Sigmoid colon (tissue), 7 donors: ENCODE data around the gene FBXO27. TPM values are rescaled to one million over a fixed set of nuclear protein-coding genes. Genes with fewer than 3 reads are reported as not detected.

Experiments used
- DNase-seq: peaks from one replicate; pipeline ENCODE4 v3.0.0-alpha.2; 2019
- H3K27ac ChIP-seq, 4 donors: fragments of 200-600 bp; sonication (generic); one replicate each; pipeline ENCODE4 v1.5.1; 2016 to 2019; ENCODE audit warnings: mild to moderate bottlenecking in 1 of 4
- H3K27me3 ChIP-seq, 3 donors: fragments of 200-600 bp; sonication (generic); one replicate each; pipeline ENCODE4 v1.5.1; 2019; ENCODE audit warnings: mild to moderate bottlenecking in 1 of 3
- H3K36me3 ChIP-seq, 4 donors: fragments of 200-600 bp; sonication (generic); one replicate each; pipeline ENCODE4 v1.5.1; 2016 to 2019
- H3K4me1 ChIP-seq, 4 donors: fragments of 200-600 bp; sonication (generic); one replicate each; pipeline ENCODE4 v1.5.1; 2017 to 2019
- H3K4me3 ChIP-seq, 4 donors: fragments of 200-600 bp; sonication (generic); one replicate each; pipeline ENCODE4 v1.5.1; 2017 to 2019; ENCODE audit warnings: mild to moderate bottlenecking in 2 of 4, moderate library complexity in 1 of 4
- H3K9me3 ChIP-seq, 4 donors: fragments of 200-600 bp in 3 of 4; sonication (generic) in 3 of 4; one replicate each; pipeline versions ENCODE4 v1.5.1 to v1.6.1; 2013 to 2019
- EP300 ChIP-seq, 4 donors: sonication (generic); formaldehyde crosslinking; IDR thresholded peaks; one replicate each; pipeline ENCODE4 v1.6.1; 2017; ENCODE audit warnings: antibody characterized with exemption in 4 of 4
- POLR2A ChIP-seq, 2 donors: fragments of 450-650 bp; IDR thresholded peaks; one replicate each; pipeline ENCODE4 v1.6.1; 2016; ENCODE audit warnings: antibody characterized with exemption in 2 of 2, mild to moderate bottlenecking in 2 of 2, moderate library complexity in 2 of 2
- POLR2AphosphoS5 ChIP-seq, 4 donors: sonication (generic); formaldehyde crosslinking; IDR thresholded peaks; one replicate each; pipeline ENCODE4 v1.6.1; 2017; ENCODE audit warnings: antibody characterized with exemption in 4 of 4
- WGBS, 2 donors: extraction: QIAGEN DNeasy Blood & Tissue Kit; methylation state at CpG; one replicate each; pipeline ENCODE4 v1.1.7; 2013; 5-methylcytosine and 5-hydroxymethylcytosine counted together
- intact Hi-C: fragments of 100-400 bp; cut with DNase I; formaldehyde crosslinking; loops from one replicate; pipeline ENCODE4 v1.15.1; 2023
- polyA plus RNA-seq, 3 donors: library from polyadenylated mRNA; stranded (reverse); fragments of 200-250 nt; gene quantifications; one replicate each; pipeline ENCODE4 v1.2.3, GENCODE V29; 2013
- total RNA-seq, 4 donors: library from RNA; depleted of rRNA; stranded (reverse); fragments of >200 nt; gene quantifications; one replicate each; pipeline ENCODE4 v1.1.0, GENCODE V29; 2016
- TF ChIP-seq, protein P1 (sequence below), 4 experiments: fragments of 450-650 bp in 3 of 4; fragments of 200-600 bp in 1 of 4; IDR thresholded peaks; one replicate each; pipeline ENCODE4 v1.5.1; 2016 to 2019; ENCODE audit warnings: antibody characterized with exemption in 4 of 4, mild to moderate bottlenecking in 3 of 4, moderate library complexity in 2 of 4
- donor health status: healthy with polysubstance abuse.
- donor health status: Bipolar disorder and iron deficiency.
- donor health status: healthy.

The FBXO27 gene
- total and polyA plus RNA-seq, 7 donors, result 0.23 to 17.7 (median 3.0) TPM

DNA sequence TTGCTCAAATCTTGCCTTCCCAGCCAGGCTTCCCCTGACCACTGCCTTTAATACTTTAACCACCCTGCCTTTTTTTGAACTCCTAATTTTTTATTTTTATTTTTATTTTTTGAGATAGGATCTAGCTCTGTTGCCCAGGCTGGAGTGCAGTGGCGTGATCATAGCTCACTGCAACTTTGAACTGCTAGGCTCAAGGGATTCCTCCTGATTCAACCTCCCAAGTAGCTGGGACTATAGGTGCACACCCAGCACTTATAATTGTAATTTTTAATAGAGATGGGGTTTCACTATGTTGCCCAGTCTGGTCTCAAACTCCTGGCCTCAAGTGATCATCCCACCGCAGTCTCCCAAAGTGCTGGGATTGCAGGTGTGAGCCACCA is 21.7 kb upstream of the FBXO27 start:
- no peak overlapping the region for H3K4me3 ChIP-seq
- WGBS, 2 donors, result 69 to 87% methylated on average over 2 of the region's 2 CpGs
- no peaks in the 10 kb centered on the region for H3K36me3 ChIP-seq
- no peak for DNase-seq
- TF ChIP-seq EP300 (IDR thresholded peaks at IDR 0.05) (no peak), POLR2AphosphoS5 (IDR thresholded peaks at IDR 0.05) (no peak), POLR2A (IDR thresholded peaks at IDR 0.05) (no peak)
- TF ChIP-seq, protein P1, sequence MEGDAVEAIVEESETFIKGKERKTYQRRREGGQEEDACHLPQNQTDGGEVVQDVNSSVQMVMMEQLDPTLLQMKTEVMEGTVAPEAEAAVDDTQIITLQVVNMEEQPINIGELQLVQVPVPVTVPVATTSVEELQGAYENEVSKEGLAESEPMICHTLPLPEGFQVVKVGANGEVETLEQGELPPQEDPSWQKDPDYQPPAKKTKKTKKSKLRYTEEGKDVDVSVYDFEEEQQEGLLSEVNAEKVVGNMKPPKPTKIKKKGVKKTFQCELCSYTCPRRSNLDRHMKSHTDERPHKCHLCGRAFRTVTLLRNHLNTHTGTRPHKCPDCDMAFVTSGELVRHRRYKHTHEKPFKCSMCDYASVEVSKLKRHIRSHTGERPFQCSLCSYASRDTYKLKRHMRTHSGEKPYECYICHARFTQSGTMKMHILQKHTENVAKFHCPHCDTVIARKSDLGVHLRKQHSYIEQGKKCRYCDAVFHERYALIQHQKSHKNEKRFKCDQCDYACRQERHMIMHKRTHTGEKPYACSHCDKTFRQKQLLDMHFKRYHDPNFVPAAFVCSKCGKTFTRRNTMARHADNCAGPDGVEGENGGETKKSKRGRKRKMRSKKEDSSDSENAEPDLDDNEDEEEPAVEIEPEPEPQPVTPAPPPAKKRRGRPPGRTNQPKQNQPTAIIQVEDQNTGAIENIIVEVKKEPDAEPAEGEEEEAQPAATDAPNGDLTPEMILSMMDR (IDR thresholded peaks at IDR 0.05), result no peak
- no peaks in the 10 kb centered on the region for H3K4me1 ChIP-seq
- H3K27me3 ChIP-seq, result peaks cover 0 to 4% (median 0%) of the 10 kb centered on the region in 3 donors
- no peaks in the 10 kb centered on the region for H3K9me3 ChIP-seq
- no peak overlapping the region for H3K27ac ChIP-seq
- intact Hi-C loops, result no loop called here

DNA sequence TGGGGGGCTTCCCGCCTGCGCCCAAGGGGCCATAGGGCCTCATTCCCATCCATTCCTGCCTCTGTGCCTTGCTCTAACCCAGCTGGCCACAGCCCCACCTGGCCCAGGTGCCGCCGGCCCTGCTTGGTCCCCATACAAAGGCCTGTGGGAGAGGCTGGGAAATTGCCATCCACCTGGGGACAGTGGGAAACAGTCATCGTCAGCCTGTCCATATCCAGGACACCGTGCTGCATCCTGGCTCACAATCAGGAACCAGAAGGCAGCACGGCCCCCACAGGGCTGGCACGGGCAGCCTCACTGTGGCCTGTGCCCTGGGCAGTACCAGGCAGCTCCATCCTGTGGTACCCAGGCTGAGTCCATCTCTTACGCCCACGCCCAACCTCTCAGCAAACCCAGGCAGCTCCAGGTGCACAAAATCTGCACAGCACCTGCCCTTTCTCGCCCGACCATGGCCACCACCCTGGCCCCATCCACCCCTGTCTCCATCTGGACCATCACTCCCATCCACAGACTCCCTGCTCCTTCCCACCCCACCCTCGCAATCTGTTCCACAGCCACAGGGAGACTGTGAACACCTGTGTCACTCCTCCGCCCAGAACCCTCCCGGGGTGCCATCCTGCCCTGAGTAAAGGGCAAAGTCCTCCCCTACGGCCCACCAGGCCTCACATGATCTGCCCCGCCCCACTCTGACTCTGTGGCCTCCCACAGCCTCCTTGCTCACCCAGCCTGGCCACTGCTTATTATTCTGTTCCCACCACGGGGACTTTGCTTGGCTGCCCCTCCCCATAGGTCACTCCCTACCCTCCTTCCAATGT is 21.1 kb upstream of the FBXO27 start:
- no peaks in the 10 kb centered on the region for H3K9me3 ChIP-seq
- intact Hi-C loops, result no loop called here
- H3K4me3 ChIP-seq, result no peak overlapping the region
- no peak overlapping the region for H3K27ac ChIP-seq
- no peak for DNase-seq
- no peaks in the 10 kb centered on the region for H3K36me3 ChIP-seq
- H3K4me1 ChIP-seq, result no peaks in the 10 kb centered on the region
- H3K27me3 ChIP-seq, result peaks cover 0 to 4% (median 0%) of the 10 kb centered on the region in 3 donors
- WGBS, 2 donors, result 30 to 70% methylated on average over 18 of the region's 18 CpGs
- TF ChIP-seq POLR2AphosphoS5 (IDR thresholded peaks at IDR 0.05) (no peak), POLR2A (IDR thresholded peaks at IDR 0.05) (no peak), EP300 (IDR thresholded peaks at IDR 0.05) (no peak)
- TF ChIP-seq, protein P1 (IDR thresholded peaks at IDR 0.05), result no peak

DNA sequence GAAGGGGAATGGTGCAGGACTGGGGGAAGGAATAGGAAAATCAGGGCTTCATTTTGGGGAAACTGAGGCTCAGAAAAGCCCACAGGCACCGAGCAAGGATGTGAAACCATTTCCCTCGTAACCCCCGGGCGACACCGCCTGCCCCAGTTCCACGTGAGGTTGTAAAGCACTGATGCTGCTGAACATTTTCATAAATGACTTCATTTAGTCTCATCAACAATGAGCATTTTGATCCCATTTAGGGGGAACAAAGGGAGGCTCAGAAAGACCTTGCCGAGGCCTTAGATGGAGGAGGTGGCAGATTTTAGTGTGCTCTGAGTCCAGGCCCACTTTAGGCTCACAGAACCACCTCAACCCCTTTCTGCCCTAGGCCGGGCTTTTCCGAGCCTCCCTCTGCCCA is 20.5 kb upstream of the FBXO27 start:
- Histone ChIP-seq H3K27ac (no peak overlapping the region), H3K36me3 (no peaks in the 10 kb centered on the region)
- 79 to 81% methylated on average over 9 of the region's 9 CpGs for WGBS, 2 donors

DNA sequence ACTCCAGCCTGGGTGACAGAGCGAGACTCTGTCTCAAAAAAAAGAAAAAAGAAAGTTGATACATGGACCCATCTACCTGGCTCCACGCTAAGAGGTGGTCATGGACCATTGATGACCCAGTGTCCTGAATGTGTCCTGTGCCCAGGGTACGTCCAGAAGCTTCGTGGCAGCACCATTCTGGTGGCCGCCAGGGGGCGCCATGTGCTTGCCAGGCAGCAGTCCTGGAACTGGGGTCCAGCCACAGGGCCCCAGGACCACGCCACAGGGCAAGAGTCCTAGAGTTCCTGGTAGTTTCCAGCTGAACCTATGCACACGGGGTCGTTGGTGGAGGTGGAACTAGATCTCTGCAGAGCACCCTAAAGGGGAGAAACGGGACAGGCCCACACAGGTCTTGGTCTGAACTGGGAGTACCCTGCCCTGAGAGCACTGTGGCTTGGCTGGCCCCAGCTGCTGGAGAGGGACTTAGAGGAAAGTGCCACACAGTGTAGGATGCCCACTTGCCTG is 19.9 kb upstream of the FBXO27 start:
- TF ChIP-seq, protein P1 (IDR thresholded peaks at IDR 0.05), result peak in 2 of 4 experiments; percentile 42 to 59
- no peak for TF ChIP-seq POLR2A (IDR thresholded peaks at IDR 0.05)
- peak; percentile 72 for DNase-seq
- intact Hi-C loops, result no loop called here

More for the DNA sequence above, 20.5 kb upstream of the FBXO27 start:
- Histone ChIP-seq H3K27me3 (peaks cover 0 to 4% (median 0%) of the 10 kb centered on the region in 3 donors), H3K4me3 (no peak overlapping the region), H3K9me3 (no peaks in the 10 kb centered on the region), H3K4me1 (no peaks in the 10 kb centered on the region)
- DNase-seq, result no peak
- intact Hi-C loops, result no loop called here
- TF ChIP-seq EP300 (IDR thresholded peaks at IDR 0.05) (no peak), POLR2AphosphoS5 (IDR thresholded peaks at IDR 0.05) (no peak), POLR2A (IDR thresholded peaks at IDR 0.05) (no peak)
- TF ChIP-seq, protein P1 (IDR thresholded peaks at IDR 0.05), result no peak

More for the DNA sequence above, 19.9 kb upstream of the FBXO27 start:
- WGBS, 2 donors, result 28% methylated on average over 10 of the region's 10 CpGs
- H3K36me3 ChIP-seq, result no peaks in the 10 kb centered on the region
- H3K27me3 ChIP-seq, result peaks cover 0 to 3% (median 0%) of the 10 kb centered on the region in 3 donors
- H3K9me3 ChIP-seq, result no peaks in the 10 kb centered on the region
- no peaks in the 10 kb centered on the region for H3K4me1 ChIP-seq
- H3K4me3 ChIP-seq, result no peak overlapping the region
- no peak overlapping the region for H3K27ac ChIP-seq
